Measurements from ENCODE around the gene NBDY.

DNA sequence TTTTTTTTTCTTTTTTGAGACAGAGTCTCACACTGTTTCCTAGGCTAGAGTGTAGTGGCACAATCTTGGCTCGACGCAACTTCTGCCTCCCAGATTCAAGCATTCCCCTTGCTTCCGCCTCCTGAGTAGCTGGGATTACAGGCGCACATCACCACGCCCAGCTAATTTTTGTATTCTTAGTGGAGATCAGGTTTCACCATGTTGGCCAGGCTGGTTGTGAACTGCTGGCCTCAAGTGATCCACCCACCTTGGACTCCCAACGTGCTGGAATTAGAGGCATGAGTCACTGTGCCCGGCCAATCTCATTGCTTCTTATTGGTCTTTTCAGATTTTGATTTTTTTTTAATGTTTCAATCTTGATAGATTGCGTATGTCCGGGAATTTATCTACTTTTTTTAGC lies 124.4 kb downstream of the NBDY start:
- TF ChIP-seq, protein P1, sequence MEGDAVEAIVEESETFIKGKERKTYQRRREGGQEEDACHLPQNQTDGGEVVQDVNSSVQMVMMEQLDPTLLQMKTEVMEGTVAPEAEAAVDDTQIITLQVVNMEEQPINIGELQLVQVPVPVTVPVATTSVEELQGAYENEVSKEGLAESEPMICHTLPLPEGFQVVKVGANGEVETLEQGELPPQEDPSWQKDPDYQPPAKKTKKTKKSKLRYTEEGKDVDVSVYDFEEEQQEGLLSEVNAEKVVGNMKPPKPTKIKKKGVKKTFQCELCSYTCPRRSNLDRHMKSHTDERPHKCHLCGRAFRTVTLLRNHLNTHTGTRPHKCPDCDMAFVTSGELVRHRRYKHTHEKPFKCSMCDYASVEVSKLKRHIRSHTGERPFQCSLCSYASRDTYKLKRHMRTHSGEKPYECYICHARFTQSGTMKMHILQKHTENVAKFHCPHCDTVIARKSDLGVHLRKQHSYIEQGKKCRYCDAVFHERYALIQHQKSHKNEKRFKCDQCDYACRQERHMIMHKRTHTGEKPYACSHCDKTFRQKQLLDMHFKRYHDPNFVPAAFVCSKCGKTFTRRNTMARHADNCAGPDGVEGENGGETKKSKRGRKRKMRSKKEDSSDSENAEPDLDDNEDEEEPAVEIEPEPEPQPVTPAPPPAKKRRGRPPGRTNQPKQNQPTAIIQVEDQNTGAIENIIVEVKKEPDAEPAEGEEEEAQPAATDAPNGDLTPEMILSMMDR (conservative IDR thresholded peaks at IDR 0.05; ENCODE audit: low read depth, low read length), result no peak
- no peak for TF ChIP-seq EZH2 (IDR thresholded peaks at IDR 0.05; ENCODE audit: borderline replicate concordance, low read depth, low read length, poor library complexity, severe bottlenecking)

Data from A673 (cell line).